Stomach smooth muscle (tissue), 2 donors: ENCODE results near the gene NEFH.

ENCODE experiments used
- H3K27ac ChIP-seq: one replicate; pipeline ENCODE4 v1.7.0; 2013; ENCODE audit warnings: mild to moderate bottlenecking, low read length, inconsistent platforms
- H3K27me3 ChIP-seq, 2 donors: one replicate each; pipeline ENCODE4 v1.7.0; 2013; ENCODE audit warnings: low read length in 2 of 2; ENCODE audit not compliant: insufficient read depth in 2 of 2, control insufficient read depth in 1 of 2
- H3K36me3 ChIP-seq, 2 donors: one replicate each; pipeline ENCODE4 v1.7.0; 2013; ENCODE audit warnings: low read length in 2 of 2; ENCODE audit not compliant: control insufficient read depth in 2 of 2, insufficient read depth in 2 of 2
- H3K4me1 ChIP-seq: one replicate; pipeline ENCODE4 v1.7.0; 2013; ENCODE audit warnings: low read length; ENCODE audit not compliant: control insufficient read depth, insufficient read depth
- H3K4me3 ChIP-seq, 2 donors: one replicate each; pipeline ENCODE4 v1.7.0; 2013; ENCODE audit warnings: low read length in 2 of 2
- H3K9ac ChIP-seq, 2 donors: one replicate each; pipeline ENCODE4 v1.7.0; 2013; ENCODE audit warnings: low read length in 2 of 2, mild to moderate bottlenecking in 1 of 2
- H3K9me3 ChIP-seq, 2 donors: one replicate each; pipeline ENCODE4 v1.7.0; 2013; ENCODE audit warnings: low read length in 2 of 2; ENCODE audit not compliant: control insufficient read depth in 2 of 2
- donor health status: healthy.
- donor health status: Pancreatic carcinoma.

The NEFH gene

DNA sequence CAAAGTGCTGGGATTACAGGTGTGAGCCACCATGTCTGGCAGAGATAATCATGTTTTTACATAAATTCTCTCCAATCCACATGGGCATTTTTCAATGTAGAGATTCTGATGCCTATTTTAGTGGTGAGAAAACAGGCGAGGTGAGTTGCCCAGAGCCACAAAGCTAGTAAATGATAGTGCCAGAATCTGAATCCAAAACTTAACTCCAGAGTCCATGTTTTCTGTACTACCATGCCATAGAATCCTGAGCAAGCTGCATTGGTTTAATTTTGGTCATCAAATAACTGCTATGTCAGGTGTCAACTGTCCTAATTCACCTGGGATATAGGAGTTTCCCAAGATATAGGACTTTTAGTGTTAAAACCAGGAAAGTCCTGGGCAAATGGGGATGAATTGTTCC is 13.6 kb downstream of the NEFH start:
- H3K27me3 ChIP-seq = no peaks in the 10 kb centered on the region
- H3K9me3 ChIP-seq = peaks cover 0 to 6% of the 10 kb centered on the region in 2 donors
- H3K9ac ChIP-seq = no peak overlapping the region
- no peaks in the 10 kb centered on the region for H3K4me1 ChIP-seq
- H3K27ac ChIP-seq = no peak overlapping the region
- H3K4me3 ChIP-seq = no peak overlapping the region
- no peaks in the 10 kb centered on the region for H3K36me3 ChIP-seq

DNA sequence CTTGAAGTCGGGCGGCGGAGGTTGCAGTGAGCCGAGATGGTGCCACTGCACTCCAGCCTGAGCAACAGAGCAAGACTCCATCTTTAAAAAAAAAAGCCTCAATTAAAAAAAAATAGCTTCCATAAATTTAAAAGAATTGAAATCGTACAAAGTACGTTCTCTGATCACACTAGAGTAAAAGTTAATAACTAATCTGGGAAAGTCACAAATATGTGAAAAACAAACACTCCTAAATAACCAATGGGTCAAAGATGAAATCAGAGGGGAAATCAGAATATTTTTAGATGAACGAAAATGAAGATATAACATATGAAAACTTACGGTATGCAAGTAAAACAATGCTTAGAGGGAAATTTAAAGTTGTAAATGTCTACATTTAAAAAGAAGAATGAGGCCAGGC is 19.8 kb downstream of the NEFH start:
- Histone ChIP-seq H3K4me3 (no peak overlapping the region), H3K27me3 (no peaks in the 10 kb centered on the region), H3K9me3 (peaks cover 0 to under 1% of the 10 kb centered on the region in 2 donors), H3K36me3 (no peaks in the 10 kb centered on the region), H3K9ac (no peak overlapping the region), H3K27ac (no peak overlapping the region), H3K4me1 (peaks cover 5% of the 10 kb centered on the region)

DNA sequence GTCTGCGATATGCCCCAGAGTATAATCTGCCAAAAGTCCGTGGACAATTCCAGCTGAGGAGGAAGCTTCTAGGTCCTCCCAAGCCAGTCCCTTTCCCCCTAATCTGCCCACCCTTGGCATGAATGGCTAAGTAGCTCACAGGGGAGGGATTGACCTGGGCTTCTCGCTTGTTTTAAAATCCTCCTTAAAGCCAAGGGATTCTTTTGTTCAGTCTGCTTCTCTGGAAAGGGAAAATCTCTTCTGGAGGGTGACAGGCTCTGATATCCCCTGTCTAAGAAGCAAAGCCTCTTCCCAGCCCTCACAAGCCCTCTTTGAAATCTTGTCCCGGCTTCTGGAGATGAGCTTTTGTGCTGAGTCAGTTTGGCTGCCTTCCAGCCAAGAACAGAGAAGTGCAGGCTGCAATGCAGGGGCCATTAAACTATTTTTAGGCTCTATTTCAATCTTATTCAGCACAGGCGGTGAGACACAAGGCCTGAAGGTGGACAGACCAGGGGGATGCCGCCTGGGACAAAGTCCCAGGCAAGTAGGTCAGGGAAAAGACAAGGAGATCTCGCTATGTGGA is 23.9 kb downstream of the NEFH start:
- Histone ChIP-seq H3K27me3 (no peaks in the 10 kb centered on the region), H3K9ac (no peak overlapping the region), H3K4me1 (peaks cover 5% of the 10 kb centered on the region), H3K27ac (no peak overlapping the region), H3K4me3 (no peak overlapping the region), H3K9me3 (no peaks in the 10 kb centered on the region), H3K36me3 (peaks cover 15 to 16% of the 10 kb centered on the region in 2 donors)

DNA sequence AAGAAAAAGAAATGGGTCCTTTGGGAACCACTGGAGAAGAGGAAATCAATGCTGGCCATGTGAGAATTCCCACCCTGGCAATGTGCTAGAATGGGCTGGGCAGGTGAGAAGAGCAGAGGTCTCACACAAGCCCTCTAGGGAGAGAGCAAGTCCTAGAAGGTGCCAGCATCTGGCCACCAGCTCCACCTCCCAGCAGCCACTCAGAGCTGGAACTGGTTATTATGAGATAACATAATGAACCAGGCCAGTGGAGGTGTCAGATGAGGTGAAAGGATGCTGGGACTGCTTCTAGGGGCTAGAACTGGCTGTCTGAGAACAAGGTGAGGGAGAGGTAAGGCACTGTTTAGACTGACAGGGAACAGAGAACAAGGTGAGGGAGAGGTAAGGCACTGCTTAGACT is 29.3 kb downstream of the NEFH start:
- Histone ChIP-seq H3K4me3 (no peak overlapping the region), H3K27ac (no peak overlapping the region), H3K4me1 (no peaks in the 10 kb centered on the region), H3K9ac (no peak overlapping the region), H3K9me3 (no peaks in the 10 kb centered on the region), H3K36me3 (peaks cover 40 to 47% of the 10 kb centered on the region in 2 donors), H3K27me3 (no peaks in the 10 kb centered on the region)

DNA sequence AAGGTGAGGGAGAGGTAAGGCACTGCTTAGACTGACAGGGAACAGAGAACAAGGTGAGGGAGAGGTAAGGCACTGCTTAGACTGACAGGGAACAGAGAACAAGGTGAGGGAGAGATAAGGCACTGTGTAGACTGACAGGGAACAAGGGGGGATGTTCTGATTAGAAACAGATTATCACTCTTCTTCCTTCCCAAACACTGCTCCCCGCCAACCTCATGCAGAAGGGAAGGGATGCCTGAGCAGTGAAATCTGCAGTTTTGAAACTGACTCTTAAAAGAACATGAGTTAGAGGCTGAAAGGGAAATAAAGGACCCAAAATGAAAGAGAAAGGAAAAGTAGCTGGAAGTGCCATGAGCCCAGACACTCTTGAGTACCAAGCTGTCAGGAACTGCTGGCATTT is 29.8 kb downstream of the NEFH start:
- Histone ChIP-seq H3K4me1 (no peaks in the 10 kb centered on the region), H3K9me3 (no peaks in the 10 kb centered on the region), H3K9ac (no peak overlapping the region), H3K4me3 (no peak overlapping the region), H3K27ac (no peak overlapping the region), H3K27me3 (no peaks in the 10 kb centered on the region), H3K36me3 (peaks cover 40 to 47% of the 10 kb centered on the region in 2 donors)

DNA sequence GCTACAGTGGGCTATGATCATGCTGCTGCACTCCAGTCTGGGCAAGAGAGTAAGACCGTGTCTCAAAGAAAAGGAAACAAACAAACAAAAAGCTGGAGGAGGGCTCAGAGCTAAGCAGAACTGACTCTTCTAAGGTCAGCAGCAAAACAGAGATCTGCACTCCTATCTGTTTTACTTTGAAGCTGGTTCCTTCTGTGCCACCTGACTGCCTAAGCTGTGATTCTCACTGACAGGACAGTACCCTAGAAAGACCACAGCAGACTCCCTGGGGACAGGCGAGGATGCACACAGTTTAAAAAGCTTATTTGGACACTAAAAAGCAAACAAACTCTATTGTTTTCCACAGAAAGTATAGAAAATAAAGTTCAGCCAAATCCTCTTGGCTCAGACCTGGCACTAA is 30.5 kb downstream of the NEFH start:
- H3K9ac ChIP-seq = no peak overlapping the region
- H3K27ac ChIP-seq = no peak overlapping the region
- no peaks in the 10 kb centered on the region for H3K27me3 ChIP-seq
- no peaks in the 10 kb centered on the region for H3K9me3 ChIP-seq
- H3K36me3 ChIP-seq = peaks cover 41 to 47% of the 10 kb centered on the region in 2 donors
- no peak overlapping the region for H3K4me3 ChIP-seq
- H3K4me1 ChIP-seq = no peaks in the 10 kb centered on the region

DNA sequence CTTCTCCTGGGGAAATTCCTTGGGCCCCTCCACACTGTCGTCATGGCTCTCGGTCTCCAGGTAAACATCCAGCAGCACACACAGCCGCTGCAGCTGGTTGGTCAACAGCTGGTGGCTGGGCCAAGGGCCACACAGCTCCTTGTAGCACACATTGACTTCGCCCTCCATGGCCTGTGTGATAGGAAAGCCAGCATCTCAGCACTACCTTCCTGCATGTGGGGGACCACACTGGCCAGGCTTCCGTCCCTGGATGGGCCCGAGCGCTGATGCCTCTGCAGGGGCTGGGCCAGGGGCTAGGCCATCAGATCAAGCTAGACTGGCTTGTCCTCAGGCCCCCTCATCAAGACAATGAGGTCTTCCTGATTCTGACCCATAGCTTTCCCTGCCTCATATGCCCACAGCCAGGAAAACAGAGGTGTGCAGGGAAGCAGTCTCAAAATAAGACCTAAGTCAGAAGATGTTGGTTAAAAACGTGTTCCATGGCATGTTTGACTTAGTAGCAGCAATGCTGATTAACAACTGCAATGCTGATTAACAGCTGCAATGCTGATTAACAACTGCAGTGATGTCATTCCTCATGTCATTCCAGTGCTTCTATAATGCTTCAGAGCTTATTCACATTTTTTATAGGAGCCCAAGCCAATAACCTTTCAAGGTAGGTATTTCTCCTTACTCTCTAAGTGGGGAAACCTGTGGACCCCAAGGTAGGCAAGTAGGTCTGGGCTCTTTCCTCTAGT is 31.3 kb downstream of the NEFH start:
- Histone ChIP-seq H3K9me3 (no peaks in the 10 kb centered on the region), H3K4me3 (no peak overlapping the region), H3K4me1 (no peaks in the 10 kb centered on the region), H3K27ac (no peak overlapping the region), H3K36me3 (peaks cover 47 to 48% of the 10 kb centered on the region in 2 donors), H3K9ac (no peak overlapping the region), H3K27me3 (no peaks in the 10 kb centered on the region)

DNA sequence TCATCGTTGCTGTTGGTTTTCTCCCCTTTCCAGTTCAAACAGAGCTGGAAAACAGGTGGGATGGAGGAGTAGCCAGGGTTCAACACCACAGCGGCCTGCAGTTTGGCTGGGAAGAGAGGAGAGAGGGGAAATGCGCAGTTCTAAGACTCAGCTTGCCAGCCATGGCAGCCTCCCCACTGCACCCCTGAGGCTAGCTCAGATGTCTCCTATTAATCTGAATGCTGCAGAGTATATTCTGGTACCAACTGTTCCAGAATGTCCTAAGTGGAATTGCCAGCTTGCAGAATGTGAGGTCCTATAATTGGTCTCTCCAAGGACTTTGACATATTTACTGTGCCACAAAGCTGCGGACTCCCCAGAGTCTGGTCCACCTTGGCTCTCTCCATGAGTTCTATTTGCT is 32.0 kb downstream of the NEFH start:
- H3K4me3 ChIP-seq = no peak overlapping the region
- H3K27me3 ChIP-seq = no peaks in the 10 kb centered on the region
- no peak overlapping the region for H3K9ac ChIP-seq
- H3K36me3 ChIP-seq = peaks cover 47 to 54% of the 10 kb centered on the region in 2 donors
- no peak overlapping the region for H3K27ac ChIP-seq
- no peaks in the 10 kb centered on the region for H3K4me1 ChIP-seq
- no peaks in the 10 kb centered on the region for H3K9me3 ChIP-seq

DNA sequence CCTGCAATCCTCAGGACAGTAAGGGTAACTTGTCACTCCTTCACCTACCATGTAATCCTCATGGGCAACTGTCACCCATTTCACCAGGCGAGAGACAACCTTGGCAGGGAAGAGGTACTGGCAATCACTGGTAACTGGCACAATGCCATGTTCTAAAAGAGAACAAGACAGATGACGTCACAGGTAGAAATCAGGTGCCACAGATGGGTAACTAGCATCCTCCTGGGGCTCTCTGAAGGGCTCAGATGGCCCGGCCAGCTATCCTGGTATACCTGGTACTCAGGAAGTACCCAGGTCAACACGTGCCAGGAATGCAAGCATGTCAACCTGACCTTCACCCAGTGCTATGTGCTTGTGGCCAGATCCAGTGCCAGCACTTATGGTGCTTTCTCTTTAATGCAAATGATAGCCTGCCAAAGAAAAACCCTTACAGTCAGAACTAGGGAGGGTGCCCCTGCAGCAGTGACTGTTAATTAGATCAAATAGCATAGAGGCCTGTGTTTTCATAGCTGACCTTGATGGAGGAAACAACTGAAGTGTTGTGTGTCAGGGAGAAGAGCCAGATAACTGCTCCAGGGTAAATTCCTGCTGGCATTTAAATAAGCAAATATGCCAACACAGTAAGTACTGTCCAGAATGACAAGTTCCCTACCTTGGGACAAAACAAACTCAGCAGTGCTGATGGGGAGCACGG is 37.3 kb downstream of the NEFH start:
- Histone ChIP-seq H3K4me3 (no peak overlapping the region), H3K4me1 (no peaks in the 10 kb centered on the region), H3K9ac (no peak overlapping the region), H3K27ac (no peak overlapping the region), H3K36me3 (peaks cover 38 to 57% of the 10 kb centered on the region in 2 donors), H3K9me3 (no peaks in the 10 kb centered on the region), H3K27me3 (no peaks in the 10 kb centered on the region)

DNA sequence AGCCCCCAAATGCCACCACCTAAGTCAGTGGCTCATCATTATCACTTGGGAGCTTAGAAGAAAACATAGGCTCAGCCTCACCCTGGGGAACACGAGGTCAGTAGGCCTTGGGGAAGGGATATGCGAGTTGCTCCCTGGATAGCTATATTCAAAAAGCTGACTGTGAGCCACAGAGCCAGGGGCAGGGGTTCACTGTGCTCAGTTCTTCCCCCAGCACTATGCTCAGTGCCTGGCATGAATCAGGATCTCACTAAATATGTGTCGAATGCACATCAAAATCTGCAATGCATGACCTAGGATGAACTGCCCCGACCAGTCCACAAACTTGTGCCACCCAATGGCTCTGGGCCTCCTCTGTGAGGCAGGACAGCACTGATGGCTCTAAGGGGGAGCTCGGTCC is 38.4 kb downstream of the NEFH start:
- Histone ChIP-seq H3K4me1 (no peaks in the 10 kb centered on the region), H3K36me3 (peaks cover 40 to 59% of the 10 kb centered on the region in 2 donors), H3K27ac (no peak overlapping the region), H3K9ac (no peak overlapping the region), H3K9me3 (no peaks in the 10 kb centered on the region), H3K27me3 (no peaks in the 10 kb centered on the region), H3K4me3 (no peak overlapping the region)

DNA sequence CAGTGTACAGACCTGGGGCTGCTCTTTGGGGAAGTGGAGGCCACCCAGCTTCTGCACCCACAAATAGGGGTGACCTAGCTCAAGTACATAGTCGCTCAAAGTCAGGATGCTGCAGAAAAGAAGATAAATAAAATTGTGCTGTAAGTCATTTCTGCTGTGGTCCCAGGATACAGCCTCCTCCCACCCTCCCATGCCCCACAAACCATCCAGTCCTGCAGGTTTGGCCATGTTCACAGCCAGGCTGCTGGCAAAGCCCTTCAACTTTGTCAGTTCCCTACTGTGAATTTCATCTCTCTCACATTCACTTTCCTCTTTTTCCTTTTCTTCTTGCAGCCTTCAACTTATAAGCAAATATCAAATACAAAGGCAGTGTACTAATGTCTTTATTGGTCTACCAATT is 40.0 kb downstream of the NEFH start:
- no peak overlapping the region for H3K9ac ChIP-seq
- H3K36me3 ChIP-seq = peaks cover 54 to 74% of the 10 kb centered on the region in 2 donors
- no peak overlapping the region for H3K27ac ChIP-seq
- H3K4me3 ChIP-seq = no peak overlapping the region
- no peaks in the 10 kb centered on the region for H3K4me1 ChIP-seq
- no peaks in the 10 kb centered on the region for H3K9me3 ChIP-seq
- H3K27me3 ChIP-seq = no peaks in the 10 kb centered on the region
